ENCODE results near the gene ATP8A2. TPM values are rescaled to one million over a fixed set of nuclear protein-coding genes. Genes with fewer than 3 reads are reported as not detected.

Gene ATP8A2
- total and polyA plus RNA-seq, 10 of the 15 experiments (the other 5 are each of a cell fraction or from before 2014, with no cell fraction given) = 0.01 to 0.04 (median 0.04) TPM; not detected in 7

DNA sequence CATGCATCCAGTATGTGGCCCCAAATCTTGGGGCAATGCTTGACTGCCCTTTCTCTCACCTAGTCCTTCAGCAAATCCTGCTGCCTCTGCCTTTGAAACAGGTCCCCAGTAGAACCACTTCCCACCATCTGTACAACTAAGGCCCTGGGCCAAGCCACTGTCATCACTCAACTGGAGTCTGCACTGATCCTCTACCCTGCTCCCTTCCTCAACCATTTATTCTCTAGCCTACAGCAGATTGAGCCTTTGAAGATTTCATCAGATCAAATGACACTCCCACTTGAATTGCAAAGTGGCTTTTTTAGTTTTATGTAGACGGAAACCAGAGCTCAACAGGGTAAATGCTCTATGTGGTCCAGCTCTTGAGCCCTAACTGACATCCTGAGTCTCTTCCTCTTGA is 43.5 kb downstream of the ATP8A2 start (continued):
- TF ChIP-seq, protein P1, sequence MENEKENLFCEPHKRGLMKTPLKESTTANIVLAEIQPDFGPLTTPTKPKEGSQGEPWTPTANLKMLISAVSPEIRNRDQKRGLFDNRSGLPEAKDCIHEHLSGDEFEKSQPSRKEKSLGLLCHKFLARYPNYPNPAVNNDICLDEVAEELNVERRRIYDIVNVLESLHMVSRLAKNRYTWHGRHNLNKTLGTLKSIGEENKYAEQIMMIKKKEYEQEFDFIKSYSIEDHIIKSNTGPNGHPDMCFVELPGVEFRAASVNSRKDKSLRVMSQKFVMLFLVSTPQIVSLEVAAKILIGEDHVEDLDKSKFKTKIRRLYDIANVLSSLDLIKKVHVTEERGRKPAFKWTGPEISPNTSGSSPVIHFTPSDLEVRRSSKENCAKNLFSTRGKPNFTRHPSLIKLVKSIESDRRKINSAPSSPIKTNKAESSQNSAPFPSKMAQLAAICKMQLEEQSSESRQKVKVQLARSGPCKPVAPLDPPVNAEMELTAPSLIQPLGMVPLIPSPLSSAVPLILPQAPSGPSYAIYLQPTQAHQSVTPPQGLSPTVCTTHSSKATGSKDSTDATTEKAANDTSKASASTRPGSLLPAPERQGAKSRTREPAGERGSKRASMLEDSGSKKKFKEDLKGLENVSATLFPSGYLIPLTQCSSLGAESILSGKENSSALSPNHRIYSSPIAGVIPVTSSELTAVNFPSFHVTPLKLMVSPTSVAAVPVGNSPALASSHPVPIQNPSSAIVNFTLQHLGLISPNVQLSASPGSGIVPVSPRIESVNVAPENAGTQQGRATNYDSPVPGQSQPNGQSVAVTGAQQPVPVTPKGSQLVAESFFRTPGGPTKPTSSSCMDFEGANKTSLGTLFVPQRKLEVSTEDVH (IDR thresholded peaks at IDR 0.05; ENCODE audit: low read depth, partially characterized antibody) = no peak

DNA sequence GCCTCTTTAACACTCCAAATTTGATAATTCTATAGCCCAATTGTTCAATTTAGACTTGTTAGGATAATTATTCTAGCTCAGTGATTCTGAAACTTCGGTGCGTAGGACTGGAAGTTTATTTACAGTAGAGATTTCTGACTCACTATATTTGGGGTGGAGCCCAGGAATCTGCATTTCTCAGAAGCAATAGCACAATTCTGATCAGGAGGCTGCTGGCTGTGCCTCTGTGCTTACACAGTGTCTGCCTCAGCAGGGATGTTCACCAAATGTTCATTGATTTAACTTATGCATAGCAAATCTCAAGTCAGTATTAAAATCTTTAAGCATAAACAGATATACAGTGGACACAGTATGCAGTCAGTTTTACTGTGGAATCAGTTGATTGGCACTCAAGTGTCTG is 45.8 kb downstream of the ATP8A2 start:
- no peak overlapping the region for H3K27ac ChIP-seq (ENCODE audit: control insufficient read depth, insufficient read depth)
- H3K4me3 ChIP-seq = no peak overlapping the region
- CTCF ChIA-PET = no interaction called here
- SMC1A ChIA-PET (ENCODE audit: uncharacterized antibody, unreplicated experiment) = no interaction called here
- POLR2A ChIA-PET = no interaction called here
- no peak for FAIRE-seq
- H3K36me3 ChIP-seq (ENCODE audit: control insufficient read depth in 2 of 2, insufficient read depth in 2 of 2, low read length in 1 of 2) = no peaks in the 10 kb centered on the region
- 61% methylated on average over 2 of the region's 2 CpGs for WGBS (ENCODE audit: insufficient coverage, insufficient replicate concordance, low lambda C conversion rate, missing lambda C conversion rate)
- TF ChIP-seq, protein P1 (IDR thresholded peaks at IDR 0.05; ENCODE audit: low read depth, partially characterized antibody) = no peak
- TF ChIP-seq EZH2 (IDR thresholded peaks at IDR 0.05; ENCODE audit: borderline replicate concordance, control insufficient read depth, low read depth, low read length) (no peak), PAX8 (IDR thresholded peaks at IDR 0.05) (no peak), DPF2 (IDR thresholded peaks at IDR 0.05) (no peak)
- no peak overlapping the region for H2AFZ ChIP-seq (ENCODE audit: control insufficient read depth, low read depth, low read length)
- no peak for ATAC-seq
- in situ Hi-C loops (cut with MboI) = no loop called here
- H3K4me1 ChIP-seq (ENCODE audit: control insufficient read depth, insufficient read depth, low read length) = no peaks in the 10 kb centered on the region
- no peaks in the 10 kb centered on the region for H4K20me1 ChIP-seq (ENCODE audit: control insufficient read depth, insufficient read depth)
- intact Hi-C loops (cut with micrococcal nuclease; ENCODE audit: unreplicated experiment) = no loop called here
- no peaks in the 10 kb centered on the region for H3K79me2 ChIP-seq (ENCODE audit: control insufficient read depth, insufficient read depth, low read length)
- no peak overlapping the region for H3K4me2 ChIP-seq (ENCODE audit: control insufficient read depth, insufficient read depth)
- H3K9ac ChIP-seq (ENCODE audit: control insufficient read depth, insufficient read depth, low read length) = no peak overlapping the region
- RAD21 ChIA-PET (ENCODE audit: unreplicated experiment) = no interaction called here
- H3K27me3 ChIP-seq (replicated peaks in 1 of 2; ENCODE audit: control insufficient read depth in 2 of 2, insufficient read depth in 2 of 2, low read length in 1 of 2) = no peaks in the 10 kb centered on the region; a peak in 1 of 4 replicates
- BruUV-seq (replicated peaks) = no TSS peak
- H3K9me3 ChIP-seq (replicated peaks; ENCODE audit: control insufficient read depth, insufficient read depth, low read length) = no peaks in the 10 kb centered on the region
- DNase-seq (ENCODE audit: low read depth, low spot score) = no peak

All from GM12878 (cell line).